Measurements from ENCODE around the gene ARHGEF16.

Gene ARHGEF16

GRCh38 chr1:3456964-3457909 is 2.8 kb downstream of the ARHGEF16 start:
- DNase-seq (ENCODE audit: low read depth, low spot score), result no peak

- no peak for DNase-seq (ENCODE audit: low read depth, low spot score)
Measured at GRCh38 chr1:3457910-3458883, 3.7 kb downstream of the ARHGEF16 start.

- DNase-seq (ENCODE audit: low read depth, low spot score), result no peak
Measured at GRCh38 chr1:3459051-3459908, 4.8 kb downstream of the ARHGEF16 start.

GRCh38 chr1:3459940-3460671 is 5.6 kb downstream of the ARHGEF16 start:
- DNase-seq (ENCODE audit: low read depth, low spot score), result peak; percentile 59

GRCh38 chr1:3460672-3461131 is 6.2 kb downstream of the ARHGEF16 start:
- peak; percentile 83 for DNase-seq (ENCODE audit: low read depth, low spot score)

GRCh38 chr1:3461238-3461933 is 6.9 kb downstream of the ARHGEF16 start:
- no peak for DNase-seq (ENCODE audit: low read depth, low spot score)

- DNase-seq (ENCODE audit: low read depth, low spot score), result no peak
Measured at GRCh38 chr1:3461934-3462275, 7.4 kb downstream of the ARHGEF16 start.

GRCh38 chr1:3462356-3463012 is 8.0 kb downstream of the ARHGEF16 start:
- no peak for DNase-seq (ENCODE audit: low read depth, low spot score)

- DNase-seq (ENCODE audit: low read depth, low spot score), result no peak
Measured at GRCh38 chr1:3463013-3463385, 8.5 kb downstream of the ARHGEF16 start.

- DNase-seq (ENCODE audit: low read depth, low spot score), result no peak
Measured at GRCh38 chr1:3463408-3463863, 9.0 kb downstream of the ARHGEF16 start.

- DNase-seq (ENCODE audit: low read depth, low spot score), result no peak
Measured at GRCh38 chr1:3463891-3464648, 9.6 kb downstream of the ARHGEF16 start.

GRCh38 chr1:3464649-3465025 is 10.2 kb downstream of the ARHGEF16 start:
- DNase-seq (ENCODE audit: low read depth, low spot score), result no peak

GRCh38 chr1:3465091-3465934 is 10.8 kb downstream of the ARHGEF16 start:
- no peak for DNase-seq (ENCODE audit: low read depth, low spot score)

GRCh38 chr1:3465935-3466321 is 11.5 kb downstream of the ARHGEF16 start:
- DNase-seq (ENCODE audit: low read depth, low spot score), result no peak

- DNase-seq (ENCODE audit: low read depth, low spot score), result no peak
Measured at GRCh38 chr1:3466366-3467075, 12.1 kb downstream of the ARHGEF16 start.

GRCh38 chr1:3467096-3468036 is 12.9 kb downstream of the ARHGEF16 start:
- DNase-seq (ENCODE audit: low read depth, low spot score), result no peak

Data from ELF-1 (cell line).